SJCRH30 (cell line): ENCODE measurements around the gene CAPG. TPM values are rescaled to one million over a fixed set of nuclear protein-coding genes. Genes with fewer than 3 reads are reported as not detected.

Experiments
- DNase-seq, 2 experiments: peaks; one replicate each; pipeline ENCODE4 v3.0.0-alpha.2; 2015 to 2020
- H3K27ac ChIP-seq: fragments of 250-450 bp; sonication (Bioruptor Pico); 2 replicates; pipeline ENCODE4 v1.5.1; 2020; ENCODE audit warnings: mild to moderate bottlenecking, moderate library complexity
- H3K27me3 ChIP-seq: fragments of 250-450 bp; sonication (Bioruptor Pico); 2 replicates; pipeline ENCODE4 v1.5.1; 2020; ENCODE audit warnings: mild to moderate bottlenecking, moderate library complexity
- H3K36me3 ChIP-seq: fragments of 250-450 bp; sonication (Bioruptor Pico); 2 replicates; pipeline ENCODE4 v1.5.1; 2020; ENCODE audit warnings: mild to moderate bottlenecking, moderate library complexity
- H3K4me1 ChIP-seq: fragments of 250-450 bp; sonication (Bioruptor Pico); 2 replicates; pipeline ENCODE4 v1.5.1; 2020; ENCODE audit warnings: mild to moderate bottlenecking, moderate library complexity
- H3K4me3 ChIP-seq: fragments of 250-450 bp; sonication (Bioruptor Pico); 2 replicates; pipeline ENCODE4 v1.5.1; 2020; ENCODE audit warnings: mild to moderate bottlenecking, moderate library complexity
- H3K9me3 ChIP-seq: fragments of 250-450 bp; sonication (Bioruptor Pico); replicated peaks from 2 replicates; pipeline ENCODE4 v1.5.1; 2020; ENCODE audit warnings: mild to moderate bottlenecking, moderate library complexity
- total RNA-seq: library from RNA; depleted of rRNA; stranded (reverse); fragments of >200 nt; shearing (Covaris generic); gene quantifications from 2 replicates; pipeline ENCODE4 v1.2.3, GENCODE V29; 2014; rRNA removed

CAPG gene
- total RNA-seq, 1 experiment from 2014 or later: 1.1 TPM

GRCh38 chr2:85353876-85354285 lies 56.3 kb downstream of the CAPG start:
- Histone ChIP-seq H3K4me3 (peak overlapping the region; percentile 81), H3K27me3 (no peaks in the 10 kb centered on the region), H3K27ac (peak overlapping the region; percentile 38), H3K36me3 (peaks cover 14% of the 10 kb centered on the region; the same call in 1 of the 2 replicates), H3K4me1 (peaks cover 3% of the 10 kb centered on the region; the same call in 1 of the 2 replicates), H3K9me3 (no peaks in the 10 kb centered on the region)
- peak; percentile 37 to 48 for DNase-seq

- Histone ChIP-seq H3K4me1 (no peaks in the 10 kb centered on the region), H3K9me3 (no peaks in the 10 kb centered on the region), H3K27me3 (no peaks in the 10 kb centered on the region), H3K36me3 (peaks cover 22% of the 10 kb centered on the region), H3K27ac (no peak overlapping the region), H3K4me3 (no peak overlapping the region)
- no peak for DNase-seq
Measured at GRCh38 chr2:85347599-85347998, 62.6 kb downstream of the CAPG start.

Other genes starting within 250 kb of the CAPG start
- gene TGOLN2, start 82.4 kb downstream of the CAPG start, total RNA-seq: 73.5 and 80.3 TPM in 2 replicates
- gene RETSAT, start 55.8 kb downstream of the CAPG start, total RNA-seq: 9.3 and 11.0 TPM in 2 replicates
- gene ELMOD3, start 55.6 kb downstream of the CAPG start, total RNA-seq: 17.2 and 19.3 TPM in 2 replicates
- 0.25 and 0.77 TPM in 2 replicates for gene SH2D6, start 8.3 kb upstream of the CAPG start, total RNA-seq
- gene MAT2A, start 128.8 kb upstream of the CAPG start, total RNA-seq: 218 and 291 TPM in 2 replicates
- gene GGCX, start 151.1 kb upstream of the CAPG start, total RNA-seq: 37.0 and 38.9 TPM in 2 replicates
- gene VAMP8, start 167.2 kb upstream of the CAPG start, total RNA-seq: 51.3 and 54.7 TPM in 2 replicates
- gene VAMP5, start 174.1 kb upstream of the CAPG start, total RNA-seq: not detected in 2 replicates
- 91.1 and 111 TPM in 2 replicates for gene RNF181, start 185.4 kb upstream of the CAPG start, total RNA-seq
- gene TMEM150A, start 192.3 kb upstream of the CAPG start, total RNA-seq: 5.4 and 5.6 TPM in 2 replicates
- 53.6 and 57.9 TPM in 2 replicates for gene C2orf68, start 201.7 kb upstream of the CAPG start, total RNA-seq
- gene USP39, start 205.8 kb upstream of the CAPG start, total RNA-seq: 120 and 126 TPM in 2 replicates